Measurements from ENCODE around the gene CMTM1. TPM values are rescaled to one million over a fixed set of nuclear protein-coding genes. Genes with fewer than 3 reads are reported as not detected.

The CMTM1 gene
- total and polyA plus RNA-seq, 2 experiments from 2014 or later, result 1.4 to 1.9 TPM

GRCh38 chr16:66605177-66605978 lies 39.1 kb downstream of the CMTM1 start:
- peaks cover 22% of the 10 kb centered on the region for H3K36me3 Mint-ChIP-seq (ENCODE audit: low read depth)
- peaks cover 36% of the 10 kb centered on the region for H3K4me1 Mint-ChIP-seq
- Histone ChIP-seq H3K79me2 (replicated peaks; ENCODE audit: insufficient read depth) (0 out of 2 replicates have a peak, but pooled peaks cover 4% of the 10 kb centered on the region), H3K27ac (ENCODE audit: low read depth) (no peak overlapping the region), H3K4me1 (ENCODE audit: insufficient read depth) (peaks cover 15% of the 10 kb centered on the region), H3F3A (replicated peaks; ENCODE audit: low read depth) (no peaks in the 10 kb centered on the region; the same call in 1 of the 2 replicates), H3K9me2 (ENCODE audit: insufficient read depth) (no peaks in the 10 kb centered on the region), H3K27me3 (ENCODE audit: insufficient read depth) (peaks cover 7% of the 10 kb centered on the region), H3K36me3 (ENCODE audit: insufficient read depth) (no peaks in the 10 kb centered on the region), H3K4me2 (peak overlapping the region; percentile 79), H3K4me3 (peak overlapping the region; percentile 83), H2AFZ (no peak overlapping the region; the same call in 1 of the 2 replicates), H4K20me1 (replicated peaks; ENCODE audit: insufficient read depth) (peaks cover 12% of the 10 kb centered on the region; the same call in 1 of the 2 replicates)
- peak; percentile 30 for ATAC-seq
- TF ChIP-seq EZH2phosphoT487 (IDR thresholded peaks at IDR 0.05; ENCODE audit: unreplicated experiment) (no peak), CREB1 (CRISPR knock-in tag; IDR thresholded peaks at IDR 0.05; ENCODE audit: low read depth) (no peak), POLR2AphosphoS5 (IDR thresholded peaks at IDR 0.05; ENCODE audit: low read depth) (no peak)
- peaks cover 7% of the 10 kb centered on the region for H3K9me3 Mint-ChIP-seq
- DNase-seq (ENCODE audit: low spot score), result peak; percentile 73
- H3K4me3 Mint-ChIP-seq, result peak overlapping the region; percentile 67
- H3K27ac Mint-ChIP-seq, result no peak overlapping the region
- H3K27me3 Mint-ChIP-seq (ENCODE audit: insufficient read depth, low read depth, poor library complexity), result peaks cover 21% of the 10 kb centered on the region

DNA sequence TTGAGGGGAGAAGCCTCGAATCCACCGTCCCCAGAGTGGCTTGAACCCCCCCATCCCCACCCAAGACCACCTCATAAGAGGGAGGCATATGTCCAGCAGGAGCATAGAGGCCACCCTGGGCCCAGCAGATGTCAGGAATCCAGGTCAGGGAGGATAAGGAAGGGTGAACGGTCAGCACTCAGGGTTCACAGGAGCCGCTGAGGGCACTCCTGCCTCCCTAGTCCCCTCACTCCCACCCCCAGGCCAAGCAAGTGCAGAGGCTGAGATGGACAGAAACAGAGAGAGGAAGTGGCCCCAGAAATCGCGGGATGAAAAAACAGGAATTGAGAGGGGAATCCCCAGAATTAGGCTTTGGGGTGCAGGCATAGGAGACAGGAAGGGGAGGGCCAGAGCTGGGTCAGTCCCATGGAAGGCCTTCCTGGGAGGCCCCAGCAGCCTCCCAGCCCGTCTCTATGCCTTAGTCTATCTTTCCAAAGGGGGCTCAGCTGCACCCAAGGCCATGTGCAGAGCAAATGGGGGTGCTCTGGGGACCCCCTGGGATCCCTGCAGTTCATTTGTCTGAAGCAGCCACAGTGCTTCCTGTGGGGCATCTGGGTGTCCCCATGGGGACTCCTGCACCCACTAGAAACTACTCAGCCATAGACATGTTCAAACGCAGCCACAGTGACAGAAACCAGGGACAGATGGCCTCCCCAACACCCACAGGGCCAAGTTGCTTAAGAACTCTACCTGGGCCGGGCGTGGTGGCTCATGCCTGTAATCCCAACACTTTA lies 39.9 kb downstream of the CMTM1 start:
- Histone ChIP-seq H4K20me1 (replicated peaks; ENCODE audit: insufficient read depth) (peaks cover 12% of the 10 kb centered on the region; the same call in 1 of the 2 replicates), H3K4me2 (peak overlapping the region; percentile 79), H2AFZ (no peak overlapping the region), H3K79me2 (replicated peaks; ENCODE audit: insufficient read depth) (0 out of 2 replicates have a peak, but pooled peaks cover 4% of the 10 kb centered on the region), H3K36me3 (ENCODE audit: insufficient read depth) (no peaks in the 10 kb centered on the region), H3F3A (replicated peaks; ENCODE audit: low read depth) (no peaks in the 10 kb centered on the region; the same call in 1 of the 2 replicates), H3K9me2 (ENCODE audit: insufficient read depth) (no peaks in the 10 kb centered on the region), H3K4me3 (peak overlapping the region; percentile 83), H3K27me3 (ENCODE audit: insufficient read depth) (peaks cover 7% of the 10 kb centered on the region), H3K4me1 (ENCODE audit: insufficient read depth) (peaks cover 15% of the 10 kb centered on the region), H3K27ac (ENCODE audit: low read depth) (no peak overlapping the region)
- Mint-ChIP-seq H3K27ac (no peak overlapping the region), H3K36me3 (ENCODE audit: low read depth) (peaks cover 24% of the 10 kb centered on the region), H3K4me3 (peak overlapping the region; percentile 67), H3K4me1 (peaks cover 36% of the 10 kb centered on the region), H3K9me3 (no peaks in the 10 kb centered on the region; the same call in 1 of the 3 replicates), H3K27me3 (ENCODE audit: insufficient read depth, low read depth, poor library complexity) (peaks cover 17% of the 10 kb centered on the region)
- ATAC-seq (no peak), DNase-seq (ENCODE audit: low spot score) (no peak)
- TF ChIP-seq EZH2 (IDR thresholded peaks at IDR 0.05; ENCODE audit: low read depth, unreplicated experiment), result no peak
- no peak for TF ChIP-seq STAT1 (IDR thresholded peaks at IDR 0.05; ENCODE audit: unreplicated experiment)
- no peak for TF ChIP-seq EZH2phosphoT487 (IDR thresholded peaks at IDR 0.05; ENCODE audit: unreplicated experiment)
- TF ChIP-seq, protein P1, sequence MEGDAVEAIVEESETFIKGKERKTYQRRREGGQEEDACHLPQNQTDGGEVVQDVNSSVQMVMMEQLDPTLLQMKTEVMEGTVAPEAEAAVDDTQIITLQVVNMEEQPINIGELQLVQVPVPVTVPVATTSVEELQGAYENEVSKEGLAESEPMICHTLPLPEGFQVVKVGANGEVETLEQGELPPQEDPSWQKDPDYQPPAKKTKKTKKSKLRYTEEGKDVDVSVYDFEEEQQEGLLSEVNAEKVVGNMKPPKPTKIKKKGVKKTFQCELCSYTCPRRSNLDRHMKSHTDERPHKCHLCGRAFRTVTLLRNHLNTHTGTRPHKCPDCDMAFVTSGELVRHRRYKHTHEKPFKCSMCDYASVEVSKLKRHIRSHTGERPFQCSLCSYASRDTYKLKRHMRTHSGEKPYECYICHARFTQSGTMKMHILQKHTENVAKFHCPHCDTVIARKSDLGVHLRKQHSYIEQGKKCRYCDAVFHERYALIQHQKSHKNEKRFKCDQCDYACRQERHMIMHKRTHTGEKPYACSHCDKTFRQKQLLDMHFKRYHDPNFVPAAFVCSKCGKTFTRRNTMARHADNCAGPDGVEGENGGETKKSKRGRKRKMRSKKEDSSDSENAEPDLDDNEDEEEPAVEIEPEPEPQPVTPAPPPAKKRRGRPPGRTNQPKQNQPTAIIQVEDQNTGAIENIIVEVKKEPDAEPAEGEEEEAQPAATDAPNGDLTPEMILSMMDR (conservative IDR thresholded peaks at IDR 0.05; ENCODE audit: low read depth in 2 of 2), result no peak
- TF ChIP-seq CREB1 (CRISPR knock-in tag; IDR thresholded peaks at IDR 0.05; ENCODE audit: low read depth), result no peak
- TF ChIP-seq JUNB (IDR thresholded peaks at IDR 0.05; ENCODE audit: unreplicated experiment), result no peak
- TF ChIP-seq ZNF462 (CRISPR knock-in tag; IDR thresholded peaks at IDR 0.05), result no peak
